ENCODE measurements around the gene CFAP20DC.
"Not testable (repeated sequence)": the region's sequence is repeated elsewhere in the genome, so short reads cannot be mapped to it uniquely, and the experiment has no call there.

The CFAP20DC gene

GRCh38 chr3:58962040-58962651, 87.7 kb downstream of the CFAP20DC start:
- no peak for DNase-seq

- DNase-seq = peak in 1 of 3 experiments; percentile 14
Observed at GRCh38 chr3:58955308-58955707, 94.5 kb downstream of the CFAP20DC start.

- DNase-seq = no peak
Observed at GRCh38 chr3:58953288-58953687, 96.5 kb downstream of the CFAP20DC start.

- DNase-seq = no peak
Observed at GRCh38 chr3:58952128-58952917, 97.5 kb downstream of the CFAP20DC start.

- DNase-seq = no peak
Observed at GRCh38 chr3:58948018-58948417, 101.8 kb downstream of the CFAP20DC start.

GRCh38 chr3:58946875-58947274, 103.0 kb downstream of the CFAP20DC start:
- DNase-seq = no peak

GRCh38 chr3:58938057-58938456, 111.8 kb downstream of the CFAP20DC start:
- no peak for DNase-seq

GRCh38 chr3:58924578-58924977, 125.2 kb downstream of the CFAP20DC start:
- no peak for DNase-seq

GRCh38 chr3:58900386-58900785, 149.4 kb downstream of the CFAP20DC start:
- no peak for DNase-seq

- DNase-seq = no peak
Observed at GRCh38 chr3:58899953-58900298, 149.9 kb downstream of the CFAP20DC start.

- DNase-seq = no peak
Observed at GRCh38 chr3:58899159-58899952, 150.5 kb downstream of the CFAP20DC start.

- DNase-seq = no peak
Observed at GRCh38 chr3:58898513-58898912, 151.3 kb downstream of the CFAP20DC start.

- no peak for DNase-seq
Observed at GRCh38 chr3:58897646-58898045, 152.2 kb downstream of the CFAP20DC start.

- DNase-seq = not testable (repeated sequence)
Observed at GRCh38 chr3:58895678-58896077, 154.1 kb downstream of the CFAP20DC start.

- not testable (repeated sequence) for DNase-seq
Observed at GRCh38 chr3:58892526-58892925, 157.3 kb downstream of the CFAP20DC start.

GRCh38 chr3:58888087-58888486, 161.7 kb downstream of the CFAP20DC start:
- DNase-seq = no peak

GRCh38 chr3:58884453-58884852, 165.4 kb downstream of the CFAP20DC start:
- DNase-seq = no peak

- no peak for DNase-seq
Observed at GRCh38 chr3:58880182-58880581, 169.6 kb downstream of the CFAP20DC start.

- no peak for DNase-seq
Observed at GRCh38 chr3:58874795-58875194, 175.0 kb downstream of the CFAP20DC start.

GRCh38 chr3:58874248-58874741, 175.5 kb downstream of the CFAP20DC start:
- peak in 1 of 3 experiments; percentile 58 for DNase-seq

GRCh38 chr3:58868097-58868779, 181.6 kb downstream of the CFAP20DC start:
- no peak for DNase-seq

GRCh38 chr3:58867621-58868020, 182.2 kb downstream of the CFAP20DC start:
- DNase-seq = no peak

GRCh38 chr3:58866079-58866478, 183.7 kb downstream of the CFAP20DC start:
- no peak for DNase-seq

Data from NCI-H1417 (cell line).